Fibroblast of mammary gland (primary cell): ENCODE results near the gene GOLPH3.
A peak's percentile ranks its signal among the peaks of the same experiment; 100 is the strongest.

Experiments used
- DNase-seq: peaks from one replicate; pipeline ENCODE4 v3.0.0-alpha.2; 2010; ENCODE audit warnings: low read depth
- H3K4me3 ChIP-seq: 2 replicates; pipeline ENCODE4 v1.5.1; 2011; ENCODE audit warnings: low read depth, mild to moderate bottlenecking, low read length, moderate library complexity; ENCODE audit not compliant: control insufficient read depth
- CTCF ChIP-seq: conservative IDR thresholded peaks from 2 replicates; pipeline ENCODE4 v1.5.1; 2011; ENCODE audit warnings: low read depth, low read length, inconsistent platforms; ENCODE audit not compliant: control insufficient read depth, insufficient read depth

Gene GOLPH3

DNA sequence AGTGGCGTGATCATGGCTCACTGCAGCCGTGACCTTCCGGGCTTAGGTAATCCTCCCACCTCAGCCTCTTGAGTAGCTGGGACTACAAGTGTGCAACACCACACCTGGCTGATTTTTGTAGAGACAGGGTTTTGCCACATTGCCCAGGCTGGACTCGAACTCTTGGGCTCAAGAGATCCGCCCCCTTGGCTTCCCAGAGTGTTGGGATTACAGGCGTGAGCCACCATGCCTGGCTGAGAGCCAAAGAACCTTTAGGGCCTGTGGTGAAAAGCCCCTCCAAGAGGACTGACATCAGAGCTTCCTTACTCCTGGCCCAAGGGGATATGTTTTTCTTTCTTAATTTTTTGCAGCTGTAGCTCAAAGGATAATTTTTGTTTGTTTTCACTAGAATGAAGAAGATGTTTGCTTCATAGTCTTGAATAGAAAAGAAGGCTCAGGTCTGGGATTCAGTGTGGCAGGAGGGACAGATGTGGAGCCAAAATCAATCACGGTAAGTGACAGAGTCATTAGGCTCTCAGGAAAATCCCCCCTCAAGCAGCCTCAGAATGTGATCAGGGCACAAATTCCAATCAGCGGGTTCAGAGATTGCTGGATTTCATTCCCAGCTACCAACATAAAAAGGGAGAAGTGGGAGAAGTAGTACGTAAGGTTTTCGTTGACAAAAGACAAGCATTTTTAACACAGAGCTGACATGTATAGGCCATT is 77.1 kb downstream of the GOLPH3 start:
- TF ChIP-seq CTCF = no peak
- peak; percentile 54 for DNase-seq
- no peak overlapping the region for H3K4me3 ChIP-seq

DNA sequence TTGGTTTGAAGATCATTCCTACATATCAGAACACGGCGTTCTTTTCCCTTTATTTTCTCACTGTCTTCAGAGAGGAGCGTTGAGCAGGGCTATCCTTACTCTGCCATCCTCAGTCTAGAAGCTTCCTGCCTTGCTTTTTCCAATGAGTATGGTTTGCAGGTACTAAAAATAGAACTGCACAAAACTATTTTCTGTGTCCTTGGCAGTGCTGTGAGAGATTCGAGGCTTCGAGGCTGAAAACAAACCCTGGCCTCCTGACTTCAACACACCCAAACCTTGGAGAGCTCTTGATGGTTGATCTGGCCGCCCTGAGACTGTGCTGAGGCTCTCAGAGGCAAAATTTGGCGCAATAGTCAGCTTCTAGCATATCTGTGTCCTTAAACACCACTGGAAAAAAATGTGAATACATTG is 78.9 kb downstream of the GOLPH3 start:
- TF ChIP-seq CTCF = no peak
- DNase-seq = no peak
- no peak overlapping the region for H3K4me3 ChIP-seq

GRCh38 chr5:32094691-32095090 is 79.4 kb downstream of the GOLPH3 start:
- no peak for DNase-seq
- no peak overlapping the region for H3K4me3 ChIP-seq
- TF ChIP-seq CTCF = no peak

DNA sequence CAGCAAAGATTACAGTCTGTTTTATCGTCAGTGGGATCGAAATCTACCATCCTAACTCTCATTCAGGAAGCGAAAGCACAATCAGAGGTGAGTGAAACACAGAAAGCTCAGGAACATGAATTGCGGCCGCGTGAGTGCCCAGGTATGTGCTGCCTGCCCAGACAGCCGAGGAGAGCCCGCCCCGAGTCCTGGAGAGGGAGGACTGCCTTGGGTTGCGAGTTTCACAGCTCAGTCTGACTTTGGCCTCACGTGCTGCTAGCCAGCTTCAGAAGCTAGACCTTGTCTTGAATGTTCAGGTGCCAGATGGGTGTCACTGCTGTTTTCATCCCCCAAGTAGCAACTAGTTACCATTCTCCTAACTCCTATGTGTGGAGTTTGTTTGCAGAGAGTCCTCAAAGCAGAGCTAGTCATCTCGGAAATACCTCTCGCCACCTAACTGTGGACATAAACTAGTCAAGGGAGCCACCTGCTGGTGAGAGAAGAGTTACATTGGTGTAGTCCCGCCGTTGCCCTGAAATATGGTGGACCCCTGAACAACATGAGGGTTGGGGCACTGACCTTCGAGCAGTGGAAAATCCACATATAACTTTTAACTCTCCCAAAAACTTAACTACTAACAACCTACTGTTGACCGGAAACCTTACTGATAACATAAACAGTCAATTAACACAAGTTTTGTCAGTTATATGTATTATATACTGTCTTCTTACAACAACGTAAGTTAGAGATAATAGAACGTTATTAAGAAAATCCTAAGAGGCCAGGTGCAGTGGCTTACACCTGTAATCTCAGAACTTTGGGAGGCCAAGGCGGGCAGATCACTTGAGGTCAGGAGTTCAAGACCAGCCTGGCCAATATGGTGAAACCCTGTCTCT is 80.9 kb downstream of the GOLPH3 start:
- DNase-seq = peak; percentile 78
- H3K4me3 ChIP-seq = no peak overlapping the region
- peak; percentile 73 for TF ChIP-seq CTCF

GRCh38 chr5:32090755-32091128 is 83.4 kb downstream of the GOLPH3 start:
- TF ChIP-seq CTCF = no peak
- DNase-seq = no peak
- H3K4me3 ChIP-seq = no peak overlapping the region

GRCh38 chr5:32090026-32090754 is 83.9 kb downstream of the GOLPH3 start:
- no peak overlapping the region for H3K4me3 ChIP-seq
- DNase-seq = no peak
- TF ChIP-seq CTCF = no peak
